GM19099 (cell line): Measurements from ENCODE around the gene IGHMBP2.

Source experiments
- POLR2A ChIP-seq: IDR thresholded peaks from 3 replicates; pipeline ENCODE4 v1.6.1; 2011; ENCODE audit warnings: low read depth; ENCODE audit not compliant: insufficient read length; ENCODE audit errors: extremely low read depth

The IGHMBP2 gene

GRCh38 chr11:68956547-68957254 lies 53.0 kb downstream of the IGHMBP2 start:
- no peak for TF ChIP-seq POLR2A

- TF ChIP-seq POLR2A: no peak
These were observed 54.5 kb downstream of the IGHMBP2 start for GRCh38 chr11:68958211-68958610.

GRCh38 chr11:68959465-68960293 lies 56.0 kb downstream of the IGHMBP2 start:
- TF ChIP-seq POLR2A: no peak

GRCh38 chr11:68960294-68961071 lies 56.8 kb downstream of the IGHMBP2 start:
- no peak for TF ChIP-seq POLR2A

- no peak for TF ChIP-seq POLR2A
These were observed 57.6 kb downstream of the IGHMBP2 start for GRCh38 chr11:68961245-68961644.

GRCh38 chr11:68962527-68963250 lies 59.0 kb downstream of the IGHMBP2 start:
- no peak for TF ChIP-seq POLR2A

GRCh38 chr11:68963779-68964178 lies 60.1 kb downstream of the IGHMBP2 start:
- no peak for TF ChIP-seq POLR2A

- no peak for TF ChIP-seq POLR2A
These were observed 62.5 kb downstream of the IGHMBP2 start for GRCh38 chr11:68965901-68966853.

- no peak for TF ChIP-seq POLR2A
These were observed 63.4 kb downstream of the IGHMBP2 start for GRCh38 chr11:68966894-68967780.

GRCh38 chr11:68968306-68969250 lies 64.9 kb downstream of the IGHMBP2 start:
- no peak for TF ChIP-seq POLR2A

GRCh38 chr11:68969386-68969785 lies 65.7 kb downstream of the IGHMBP2 start:
- no peak for TF ChIP-seq POLR2A
